ENCODE data around the gene NUP54.

GRCh38 chr4:76087007-76087769 lies 61.0 kb downstream of the NUP54 start:
- TF ChIP-seq CTCF (IDR thresholded peaks at IDR 0.05) (no peak), POLR2A (IDR thresholded peaks at IDR 0.05) (no peak)
